K562 (cell line): Measurements from ENCODE around the gene STXBP4. TPM values are rescaled to one million over a fixed set of nuclear protein-coding genes. Genes with fewer than 3 reads are reported as not detected.

Source experiments
- ATAC-seq: fragments of 200-7000 bp; cut with Tn5 transposase; 3 replicates; pipeline ENCODE4 v1.9.1; 2020; ENCODE audit warnings: moderate library complexity
- BruUV-seq: library from RNA; stranded (reverse); fragments of 400-500 nt; replicated peaks from 2 replicates; lab custom pipeline; 2021; lab: Mats Ljungman, UMichigan
- CTCF ChIA-PET: fragments of 300-600 bp; formaldehyde crosslinking; extraction: SDS; loops from one replicate; lab custom pipeline; 2021; ENCODE audit warnings: low intra/inter-chr PET ratio; lab: Yijun Ruan, JAX
- POLR2A ChIA-PET: fragments of 300-600, 350-650 bp; sonication (Branson Sonifier 250); formaldehyde crosslinking; extraction: SDS; loops from one replicate; lab custom pipeline; 2021; ENCODE audit warnings: antibody characterized with exemption, inconsistent platforms; lab: Yijun Ruan, JAX
- DNase-seq, 4 experiments: peaks; one replicate each; pipeline versions ENCODE4 v3.0.0 to v3.0.0-alpha.2; 2011 to 2018; ENCODE audit warnings: low spot score in 3 of 4, mixed read lengths in 3 of 4; ENCODE audit errors: extremely low read depth in 1 of 4
- FAIRE-seq: peaks from 2 replicates; lab custom pipeline; 2011; peaks lifted over from hg19 to GRCh38; lab: Jason Lieb, UNC
- H2AFZ ChIP-seq: 2 replicates; pipeline ENCODE4 v1.6.0; 2011; ENCODE audit warnings: low read depth, low read length, control low read depth, inconsistent platforms
- H3K27ac ChIP-seq: fragments of 200-600 bp; 3 replicates; pipeline ENCODE4 v1.8.0; 2011; ENCODE audit warnings: low read depth, mild to moderate bottlenecking, control low read depth, inconsistent platforms, low read length, moderate library complexity, mixed read lengths; ENCODE audit errors: extremely low read depth
- H3K27me3 ChIP-seq, 2 experiments: fragments of 300-600 bp in 1 of 2; 2 replicates in 1 of 2; 3 replicates in 1 of 2; pipeline versions ENCODE4 v1.6.0 to v1.8.0; 2011; ENCODE audit warnings: inconsistent platforms in 2 of 2, low read length in 2 of 2, mild to moderate bottlenecking in 1 of 2, mixed read lengths in 1 of 2, moderate library complexity in 1 of 2; ENCODE audit not compliant: control insufficient read depth in 2 of 2, insufficient read depth in 2 of 2
- H3K36me3 ChIP-seq: fragments of 300-600 bp; 3 replicates; pipeline ENCODE4 v1.8.0; 2011; ENCODE audit warnings: mild to moderate bottlenecking, low read length, inconsistent platforms; ENCODE audit not compliant: control insufficient read depth, insufficient read depth
- H3K4me1 ChIP-seq, 2 experiments: fragments of 200-600 bp in 1 of 2; replicated peaks in 1 of 2; 2 replicates in 1 of 2; 3 replicates in 1 of 2; pipeline versions ENCODE4 v1.5.1 to v1.8.0; 2011; ENCODE audit warnings: inconsistent platforms in 2 of 2, low read length in 2 of 2, mild to moderate bottlenecking in 1 of 2, mixed read lengths in 1 of 2, moderate library complexity in 1 of 2; ENCODE audit not compliant: control insufficient read depth in 2 of 2, insufficient read depth in 2 of 2
- H3K4me2 ChIP-seq: 2 replicates; pipeline ENCODE4 v1.6.1; 2011; ENCODE audit warnings: low read length, control low read depth, inconsistent platforms, mixed read lengths; ENCODE audit not compliant: insufficient read depth
- H3K4me3 ChIP-seq: fragments of 200-600 bp; sonication (generic), shearing (Covaris generic); 2 replicates; pipeline ENCODE4 v1.5.1; 2016; ENCODE audit warnings: control low read depth, inconsistent platforms
- H3K79me2 ChIP-seq: fragments of 200-600 bp; 3 replicates; pipeline ENCODE4 v1.8.0; 2011; ENCODE audit warnings: low read length, inconsistent platforms; ENCODE audit not compliant: control insufficient read depth, insufficient read depth
- H3K9ac ChIP-seq, 2 experiments: 2 replicates each; pipeline versions ENCODE4 v1.6.0 to v1.6.1; 2011; ENCODE audit warnings: low read depth in 2 of 2, low read length in 2 of 2, control low read depth in 1 of 2, inconsistent platforms in 1 of 2, mild to moderate bottlenecking in 1 of 2, mixed read lengths in 1 of 2; ENCODE audit not compliant: insufficient read depth in 1 of 2
- H3K9me1 ChIP-seq: one replicate; pipeline ENCODE4 v1.6.0; 2011; ENCODE audit warnings: inconsistent platforms, mild to moderate bottlenecking, low read length, moderate library complexity; ENCODE audit not compliant: control insufficient read depth, insufficient read depth
- H3K9me3 ChIP-seq: replicated peaks from 2 replicates; pipeline ENCODE4 v1.5.1; 2011; ENCODE audit warnings: low read depth, low read length, inconsistent platforms; ENCODE audit not compliant: control insufficient read depth, insufficient read depth
- H4K20me1 ChIP-seq: replicated peaks from 2 replicates; pipeline ENCODE4 v1.6.1; 2011; ENCODE audit warnings: low read length, inconsistent platforms, mixed read lengths; ENCODE audit not compliant: control insufficient read depth, insufficient read depth
- HMGXB4 ChIP-seq: sonication (generic); formaldehyde crosslinking; IDR thresholded peaks from 2 replicates; pipeline ENCODE4 v1.8.1; 2023; ENCODE audit warnings: mild to moderate bottlenecking, missing genetic modification reagents
- ID3 ChIP-seq, 2 experiments: fragments of 250-450 bp in 1 of 2; fragments of 450-650 bp in 1 of 2; sonication (Bioruptor Pico) in 1 of 2; IDR thresholded peaks; 2 replicates each; pipeline versions ENCODE4 v1.6.1 to v1.8.0; 2016 to 2021; ENCODE audit warnings: mild to moderate bottlenecking in 2 of 2, moderate library complexity in 2 of 2, missing compliant biosample characterization in 1 of 2, missing genetic modification characterization in 1 of 2
- ZNF263 ChIP-seq: sonication (generic); formaldehyde crosslinking; IDR thresholded peaks from 2 replicates; pipeline ENCODE4 v1.8.0; 2022; ENCODE audit warnings: mild to moderate bottlenecking, missing genetic modification reagents, borderline replicate concordance
- ZNF282 ChIP-seq: sonication (generic); formaldehyde crosslinking; IDR thresholded peaks from 2 replicates; pipeline ENCODE4 v1.8.1; 2023; ENCODE audit warnings: missing genetic modification reagents
- WGBS: fragments of 100-300 bp; shearing (Covaris generic); methylation state at CpG from one replicate; pipeline ENCODE4 v1.1.6; 2016; ENCODE audit warnings: low coverage, mixed read lengths; ENCODE audit not compliant: insufficient coverage; ENCODE audit errors: missing lambda C conversion rate; 5-methylcytosine and 5-hydroxymethylcytosine counted together
- in situ Hi-C: fragments of 300-500 bp; cut with MboI; formaldehyde crosslinking; loops from 4 replicates; pipeline ENCODE4 v1.15.0; 2018; ENCODE audit warnings: inconsistent platforms, mixed read lengths
- intact Hi-C: fragments of 100-400 bp; cut with micrococcal nuclease; formaldehyde crosslinking; loops from 2 replicates; pipeline ENCODE4 v1.14.2; 2022
- polyA plus RNA-seq, 8 experiments: library from polyadenylated mRNA; depleted of rRNA in 4 of 8; stranded (reverse) in 5 of 8; unstranded in 3 of 8; fragments of >200 nt; fragmentation: Nextera tagmentation in 2 of 8; fragmentation: Illumina TruSeq in 1 of 8; extraction: Ambion mirVana in 2 of 8; extraction: Trizol in 1 of 8; gene quantifications; 2 replicates each; pipeline versions ENCODE4 v1.2.1 to v1.2.3, GENCODE V29; 2011 to 2014; ENCODE audit warnings: inconsistent platforms in 1 of 8, missing spikeins in 1 of 8
- total RNA-seq, 7 experiments: library from RNA; depleted of rRNA in 6 of 7; stranded (reverse); fragments of >200 nt in 6 of 7; fragmentation: Illumina TruSeq in 2 of 7; extraction: Trizol in 2 of 7; gene quantifications; 2 replicates each; pipeline versions ENCODE4 v1.2.1 to v1.2.3, GENCODE V29; 2011 to 2021; ENCODE audit warnings: low replicate concordance in 1 of 7
- TF ChIP-seq, protein P1 (sequence below): fragments of 450-650 bp; formaldehyde crosslinking; IDR thresholded peaks from 2 replicates; pipeline ENCODE4 v1.4.0; 2020; ENCODE audit warnings: mild to moderate bottlenecking, mixed read lengths

STXBP4 gene
- total and polyA plus RNA-seq, 9 of the 15 experiments (the other 6 are each of a cell fraction or from before 2014, with no cell fraction given) = 11.6 to 23.2 (median 18.5) TPM

DNA sequence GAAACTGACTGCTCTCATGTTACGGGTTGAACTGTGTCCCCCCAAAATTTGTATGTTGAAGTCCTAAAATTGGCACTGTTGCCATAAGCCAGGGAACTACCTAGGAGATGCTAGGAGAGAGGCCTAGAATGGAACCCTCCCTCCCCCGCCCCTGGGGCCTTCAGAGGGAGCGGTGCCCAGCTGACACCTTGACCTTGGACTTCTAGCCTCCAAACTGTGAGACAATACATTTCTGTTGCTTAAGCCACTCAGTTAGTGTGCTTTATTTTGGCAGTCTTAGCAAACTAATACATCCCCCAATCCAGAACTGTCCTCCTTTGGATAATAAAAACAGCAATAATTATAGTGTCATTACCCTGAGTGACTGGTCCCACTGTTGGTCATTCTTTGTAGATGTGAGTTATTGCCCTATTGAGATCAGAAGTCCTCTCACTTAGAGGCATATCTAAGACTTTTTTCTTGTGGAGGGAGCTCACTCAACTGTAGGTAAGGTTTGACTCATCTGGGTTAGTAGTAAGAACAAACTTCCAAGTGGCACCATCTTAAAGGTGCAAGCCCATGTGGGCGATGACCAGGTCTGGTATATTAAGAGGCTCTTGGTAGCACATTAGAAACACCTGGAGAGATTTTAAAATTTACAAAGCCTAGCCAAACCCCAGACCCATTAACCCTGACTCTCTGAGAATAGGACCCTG lies 203.2 kb downstream of the STXBP4 start:
- Histone ChIP-seq H3K4me3 (no peak overlapping the region), H3K27ac (no peak overlapping the region), H4K20me1 (no peaks in the 10 kb centered on the region), H3K36me3 (no peaks in the 10 kb centered on the region), H3K9me3 (no peaks in the 10 kb centered on the region), H3K79me2 (no peaks in the 10 kb centered on the region), H3K9me1 (no peaks in the 10 kb centered on the region), H3K9ac (no peak overlapping the region), H3K27me3 (no peaks in the 10 kb centered on the region), H2AFZ (no peak overlapping the region), H3K4me1 (peaks cover 0 to 4% of the 10 kb centered on the region in 2 experiments; a peak in 2 of 5 replicates), H3K4me2 (no peak overlapping the region)
- CTCF ChIA-PET = no interaction called here
- intact Hi-C loops (loop anchor here (10.0 kb wide), 2 partner anchors 107 to 177 kb away; no protein-coding TSS in a partner anchor), in situ Hi-C loops (no loop called here)
- BruUV-seq = no TSS peak
- WGBS = 81% methylated on average over 4 of the region's 4 CpGs
- TF ChIP-seq, protein P1, sequence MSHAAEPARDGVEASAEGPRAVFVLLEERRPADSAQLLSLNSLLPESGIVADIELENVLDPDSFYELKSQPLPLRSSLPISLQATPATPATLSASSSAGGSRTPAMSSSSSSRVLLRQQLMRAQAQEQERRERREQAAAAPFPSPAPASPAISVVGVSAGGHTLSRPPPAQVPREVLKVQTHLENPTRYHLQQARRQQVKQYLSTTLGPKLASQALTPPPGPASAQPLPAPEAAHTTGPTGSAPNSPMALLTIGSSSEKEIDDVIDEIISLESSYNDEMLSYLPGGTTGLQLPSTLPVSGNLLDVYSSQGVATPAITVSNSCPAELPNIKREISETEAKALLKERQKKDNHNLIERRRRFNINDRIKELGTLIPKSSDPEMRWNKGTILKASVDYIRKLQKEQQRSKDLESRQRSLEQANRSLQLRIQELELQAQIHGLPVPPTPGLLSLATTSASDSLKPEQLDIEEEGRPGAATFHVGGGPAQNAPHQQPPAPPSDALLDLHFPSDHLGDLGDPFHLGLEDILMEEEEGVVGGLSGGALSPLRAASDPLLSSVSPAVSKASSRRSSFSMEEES = no peak
- TF ChIP-seq HMGXB4 (CRISPR knock-in tag) (no peak), ZNF263 (CRISPR knock-in tag) (no peak), ZNF282 (CRISPR knock-in tag) (no peak), ID3 (CRISPR knock-in tag; IDR thresholded peaks at IDR 0.05) (no peak), ID3 (tag; IDR thresholded peaks at IDR 0.05) (no peak)
- DNase-seq = no peak
- POLR2A ChIA-PET = no interaction called here
- no peak for ATAC-seq
- no peak for FAIRE-seq
